Measurements from ENCODE around the gene PTBP2. TPM values are rescaled to one million over a fixed set of nuclear protein-coding genes. Genes with fewer than 3 reads are reported as not detected.

The PTBP2 gene
- total and polyA plus RNA-seq, 4 donors: 2.5 to 14.6 (median 9.0) TPM

DNA sequence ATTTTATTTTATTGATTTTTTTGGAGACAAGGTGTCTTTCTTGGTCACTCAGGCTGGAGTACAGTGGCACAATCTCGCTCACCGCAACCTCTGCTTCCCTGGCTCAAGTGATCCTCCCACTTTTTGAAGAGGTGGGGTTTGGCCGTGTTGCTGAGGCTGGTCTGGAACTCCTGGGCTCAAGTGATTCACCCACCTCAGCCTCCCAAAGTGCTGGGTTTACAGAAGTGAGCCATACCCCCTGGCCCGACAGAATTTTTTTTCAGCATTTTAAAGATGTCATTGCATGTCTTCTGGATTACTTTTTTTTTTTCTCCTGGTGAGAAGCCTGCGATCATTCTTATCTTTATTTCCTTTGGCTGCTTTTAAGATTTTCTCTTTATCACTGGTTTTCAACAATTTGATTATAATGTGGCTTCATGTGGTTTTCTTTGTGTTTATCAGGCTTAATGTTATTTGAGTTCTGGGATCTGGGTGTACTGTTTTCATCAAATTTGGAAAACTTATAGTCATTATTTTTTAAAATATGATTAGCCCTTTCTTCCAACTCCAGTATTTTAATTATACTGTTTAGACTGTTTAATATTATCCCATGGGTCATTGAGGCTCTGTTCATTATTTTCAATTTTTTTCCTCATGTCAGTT, 23.1 kb upstream of the PTBP2 start:
- 60% methylated on average over 5 of the region's 5 CpGs for WGBS
- no peaks in the 10 kb centered on the region for H3K9me3 ChIP-seq (ENCODE audit: control insufficient read depth in 4 of 4, low read length in 3 of 4)
- H3K4me3 ChIP-seq (ENCODE audit: low read depth in 1 of 3, low read length in 3 of 3): no peak overlapping the region
- no peaks in the 10 kb centered on the region for H3K4me1 ChIP-seq (ENCODE audit: control insufficient read depth in 4 of 4, insufficient read depth in 4 of 4, low read length in 3 of 4)
- TF ChIP-seq TAF1 (conservative IDR thresholded peaks at IDR 0.05): no peak
- no peak for TF ChIP-seq HNF4G (IDR thresholded peaks at IDR 0.05)
- TF ChIP-seq, protein P1, sequence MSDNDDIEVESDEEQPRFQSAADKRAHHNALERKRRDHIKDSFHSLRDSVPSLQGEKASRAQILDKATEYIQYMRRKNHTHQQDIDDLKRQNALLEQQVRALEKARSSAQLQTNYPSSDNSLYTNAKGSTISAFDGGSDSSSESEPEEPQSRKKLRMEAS (IDR thresholded peaks at IDR 0.05): no peak
- TF ChIP-seq, protein P2, sequence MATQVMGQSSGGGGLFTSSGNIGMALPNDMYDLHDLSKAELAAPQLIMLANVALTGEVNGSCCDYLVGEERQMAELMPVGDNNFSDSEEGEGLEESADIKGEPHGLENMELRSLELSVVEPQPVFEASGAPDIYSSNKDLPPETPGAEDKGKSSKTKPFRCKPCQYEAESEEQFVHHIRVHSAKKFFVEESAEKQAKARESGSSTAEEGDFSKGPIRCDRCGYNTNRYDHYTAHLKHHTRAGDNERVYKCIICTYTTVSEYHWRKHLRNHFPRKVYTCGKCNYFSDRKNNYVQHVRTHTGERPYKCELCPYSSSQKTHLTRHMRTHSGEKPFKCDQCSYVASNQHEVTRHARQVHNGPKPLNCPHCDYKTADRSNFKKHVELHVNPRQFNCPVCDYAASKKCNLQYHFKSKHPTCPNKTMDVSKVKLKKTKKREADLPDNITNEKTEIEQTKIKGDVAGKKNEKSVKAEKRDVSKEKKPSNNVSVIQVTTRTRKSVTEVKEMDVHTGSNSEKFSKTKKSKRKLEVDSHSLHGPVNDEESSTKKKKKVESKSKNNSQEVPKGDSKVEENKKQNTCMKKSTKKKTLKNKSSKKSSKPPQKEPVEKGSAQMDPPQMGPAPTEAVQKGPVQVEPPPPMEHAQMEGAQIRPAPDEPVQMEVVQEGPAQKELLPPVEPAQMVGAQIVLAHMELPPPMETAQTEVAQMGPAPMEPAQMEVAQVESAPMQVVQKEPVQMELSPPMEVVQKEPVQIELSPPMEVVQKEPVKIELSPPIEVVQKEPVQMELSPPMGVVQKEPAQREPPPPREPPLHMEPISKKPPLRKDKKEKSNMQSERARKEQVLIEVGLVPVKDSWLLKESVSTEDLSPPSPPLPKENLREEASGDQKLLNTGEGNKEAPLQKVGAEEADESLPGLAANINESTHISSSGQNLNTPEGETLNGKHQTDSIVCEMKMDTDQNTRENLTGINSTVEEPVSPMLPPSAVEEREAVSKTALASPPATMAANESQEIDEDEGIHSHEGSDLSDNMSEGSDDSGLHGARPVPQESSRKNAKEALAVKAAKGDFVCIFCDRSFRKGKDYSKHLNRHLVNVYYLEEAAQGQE (IDR thresholded peaks at IDR 0.05): no peak
- H3K36me3 ChIP-seq (ENCODE audit: control insufficient read depth in 4 of 4, insufficient read depth in 3 of 4, low read depth in 1 of 4, low read length in 3 of 4): no peaks in the 10 kb centered on the region
- H3K27me3 ChIP-seq (ENCODE audit: control insufficient read depth in 4 of 4, insufficient read depth in 4 of 4, low read length in 3 of 4): no peaks in the 10 kb centered on the region
- no peak overlapping the region for H3K9ac ChIP-seq (ENCODE audit: low read depth in 1 of 2, low read length in 2 of 2)
- no peak for DNase-seq (ENCODE audit: low spot score)
- no peak overlapping the region for H3K27ac ChIP-seq (ENCODE audit: low read depth in 1 of 2, low read length in 2 of 2)

DNA sequence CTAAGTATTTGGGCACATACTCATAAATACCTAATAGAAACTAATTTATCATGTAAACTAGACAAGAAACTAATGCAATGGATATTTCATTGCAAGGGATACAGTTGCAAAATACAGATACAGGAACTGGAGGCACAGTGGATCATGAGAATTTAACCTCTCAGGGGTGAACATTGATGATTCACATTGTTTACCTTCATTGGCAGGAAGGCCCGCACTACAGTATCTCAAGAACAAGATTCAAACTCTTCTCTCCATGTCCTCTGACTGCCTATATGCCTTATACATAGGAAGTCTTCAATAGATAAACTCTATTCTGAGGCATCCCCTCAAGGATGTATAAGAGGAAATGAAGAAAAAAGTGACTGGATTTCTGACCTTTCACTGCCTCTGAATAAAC, 18.4 kb upstream of the PTBP2 start:
- Histone ChIP-seq H3K27me3 (ENCODE audit: control insufficient read depth in 4 of 4, insufficient read depth in 4 of 4, low read length in 3 of 4) (no peaks in the 10 kb centered on the region), H3K4me3 (ENCODE audit: low read depth in 1 of 3, low read length in 3 of 3) (no peak overlapping the region), H3K9me3 (ENCODE audit: control insufficient read depth in 4 of 4, low read length in 3 of 4) (no peaks in the 10 kb centered on the region), H3K9ac (ENCODE audit: low read depth in 1 of 2, low read length in 2 of 2) (no peak overlapping the region), H3K36me3 (ENCODE audit: control insufficient read depth in 4 of 4, insufficient read depth in 3 of 4, low read depth in 1 of 4, low read length in 3 of 4) (no peaks in the 10 kb centered on the region), H3K27ac (ENCODE audit: low read depth in 1 of 2, low read length in 2 of 2) (no peak overlapping the region), H3K4me1 (ENCODE audit: control insufficient read depth in 4 of 4, insufficient read depth in 4 of 4, low read length in 3 of 4) (no peaks in the 10 kb centered on the region)
- DNase-seq (ENCODE audit: low spot score): no peak
- 79% methylated on average over 1 of the region's 1 CpG for WGBS
- TF ChIP-seq, protein P2 (IDR thresholded peaks at IDR 0.05): no peak
- TF ChIP-seq HNF4A (conservative IDR thresholded peaks at IDR 0.05) (no peak), JUND (IDR thresholded peaks at IDR 0.05) (no peak), TAF1 (conservative IDR thresholded peaks at IDR 0.05) (no peak), EGR1 (IDR thresholded peaks at IDR 0.05; ENCODE audit: low read depth in 2 of 2) (no peak), HNF4G (IDR thresholded peaks at IDR 0.05) (no peak), NR2F2 (IDR thresholded peaks at IDR 0.05) (no peak), YY1 (IDR thresholded peaks at IDR 0.05) (no peak), RXRA (IDR thresholded peaks at IDR 0.05) (no peak), FOXA2 (IDR thresholded peaks at IDR 0.05) (no peak), RAD21 (IDR thresholded peaks at IDR 0.05) (no peak), FOXA1 (IDR thresholded peaks at IDR 0.05) (no peak), SP1 (IDR thresholded peaks at IDR 0.05) (no peak)
- TF ChIP-seq, protein P3, sequence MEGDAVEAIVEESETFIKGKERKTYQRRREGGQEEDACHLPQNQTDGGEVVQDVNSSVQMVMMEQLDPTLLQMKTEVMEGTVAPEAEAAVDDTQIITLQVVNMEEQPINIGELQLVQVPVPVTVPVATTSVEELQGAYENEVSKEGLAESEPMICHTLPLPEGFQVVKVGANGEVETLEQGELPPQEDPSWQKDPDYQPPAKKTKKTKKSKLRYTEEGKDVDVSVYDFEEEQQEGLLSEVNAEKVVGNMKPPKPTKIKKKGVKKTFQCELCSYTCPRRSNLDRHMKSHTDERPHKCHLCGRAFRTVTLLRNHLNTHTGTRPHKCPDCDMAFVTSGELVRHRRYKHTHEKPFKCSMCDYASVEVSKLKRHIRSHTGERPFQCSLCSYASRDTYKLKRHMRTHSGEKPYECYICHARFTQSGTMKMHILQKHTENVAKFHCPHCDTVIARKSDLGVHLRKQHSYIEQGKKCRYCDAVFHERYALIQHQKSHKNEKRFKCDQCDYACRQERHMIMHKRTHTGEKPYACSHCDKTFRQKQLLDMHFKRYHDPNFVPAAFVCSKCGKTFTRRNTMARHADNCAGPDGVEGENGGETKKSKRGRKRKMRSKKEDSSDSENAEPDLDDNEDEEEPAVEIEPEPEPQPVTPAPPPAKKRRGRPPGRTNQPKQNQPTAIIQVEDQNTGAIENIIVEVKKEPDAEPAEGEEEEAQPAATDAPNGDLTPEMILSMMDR (IDR thresholded peaks at IDR 0.05; ENCODE audit: low read depth, low read length, missing input control): no peak
- TF ChIP-seq, protein P4, sequence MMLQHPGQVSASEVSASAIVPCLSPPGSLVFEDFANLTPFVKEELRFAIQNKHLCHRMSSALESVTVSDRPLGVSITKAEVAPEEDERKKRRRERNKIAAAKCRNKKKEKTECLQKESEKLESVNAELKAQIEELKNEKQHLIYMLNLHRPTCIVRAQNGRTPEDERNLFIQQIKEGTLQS (IDR thresholded peaks at IDR 0.05): no peak
- TF ChIP-seq, protein P5, sequence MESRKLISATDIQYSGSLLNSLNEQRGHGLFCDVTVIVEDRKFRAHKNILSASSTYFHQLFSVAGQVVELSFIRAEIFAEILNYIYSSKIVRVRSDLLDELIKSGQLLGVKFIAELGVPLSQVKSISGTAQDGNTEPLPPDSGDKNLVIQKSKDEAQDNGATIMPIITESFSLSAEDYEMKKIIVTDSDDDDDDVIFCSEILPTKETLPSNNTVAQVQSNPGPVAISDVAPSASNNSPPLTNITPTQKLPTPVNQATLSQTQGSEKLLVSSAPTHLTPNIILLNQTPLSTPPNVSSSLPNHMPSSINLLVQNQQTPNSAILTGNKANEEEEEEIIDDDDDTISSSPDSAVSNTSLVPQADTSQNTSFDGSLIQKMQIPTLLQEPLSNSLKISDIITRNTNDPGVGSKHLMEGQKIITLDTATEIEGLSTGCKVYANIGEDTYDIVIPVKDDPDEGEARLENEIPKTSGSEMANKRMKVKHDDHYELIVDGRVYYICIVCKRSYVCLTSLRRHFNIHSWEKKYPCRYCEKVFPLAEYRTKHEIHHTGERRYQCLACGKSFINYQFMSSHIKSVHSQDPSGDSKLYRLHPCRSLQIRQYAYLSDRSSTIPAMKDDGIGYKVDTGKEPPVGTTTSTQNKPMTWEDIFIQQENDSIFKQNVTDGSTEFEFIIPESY (IDR thresholded peaks at IDR 0.05): no peak

Data from liver (tissue), 9 donors.